HepG2 (cell line): Measurements from ENCODE around the gene GAS2. TPM values are rescaled to one million over a fixed set of nuclear protein-coding genes. Genes with fewer than 3 reads are reported as not detected.

Experiments
- AHDC1 ChIP-seq: sonication (generic); formaldehyde crosslinking; IDR thresholded peaks from 2 replicates; pipeline ENCODE4 v1.5.1; 2020; ENCODE audit warnings: mild to moderate bottlenecking, missing genetic modification reagents, borderline replicate concordance
- ATRX ChIP-seq: sonication (generic); formaldehyde crosslinking; IDR thresholded peaks from 2 replicates; pipeline ENCODE4 v1.4.0; 2020; ENCODE audit warnings: missing genetic modification reagents, borderline replicate concordance
- FOXO4 ChIP-seq: sonication (generic); formaldehyde crosslinking; conservative IDR thresholded peaks from 2 replicates; pipeline ENCODE4 v1.8.1; 2023; ENCODE audit warnings: missing genetic modification reagents
- GPBP1L1 ChIP-seq: sonication (generic); formaldehyde crosslinking; IDR thresholded peaks from 2 replicates; pipeline ENCODE4 v1.5.0; 2020; ENCODE audit warnings: mild to moderate bottlenecking, missing genetic modification reagents
- ISL2 ChIP-seq: sonication (generic); formaldehyde crosslinking; IDR thresholded peaks from 2 replicates; pipeline ENCODE4 v1.5.0; 2020; ENCODE audit warnings: missing genetic modification reagents
- JUN ChIP-seq: sonication (generic); formaldehyde crosslinking; IDR thresholded peaks from 2 replicates; pipeline ENCODE4 v1.4.0; 2020; ENCODE audit warnings: mild to moderate bottlenecking, missing genetic modification reagents
- NFIB ChIP-seq: sonication (generic); formaldehyde crosslinking; IDR thresholded peaks from 2 replicates; pipeline ENCODE4 v1.9.0; 2021; ENCODE audit warnings: missing genetic modification reagents, mild to moderate bottlenecking, borderline replicate concordance
- SNAPC4 ChIP-seq: sonication (generic); formaldehyde crosslinking; IDR thresholded peaks from 2 replicates; pipeline ENCODE4 v1.4.0; 2020; ENCODE audit warnings: mild to moderate bottlenecking, missing genetic modification reagents
- ZNF124 ChIP-seq: sonication (generic); formaldehyde crosslinking; IDR thresholded peaks from 2 replicates; pipeline ENCODE4 v1.4.0; 2020; ENCODE audit warnings: missing genetic modification reagents
- ZNF367 ChIP-seq: sonication (generic); formaldehyde crosslinking; IDR thresholded peaks from 2 replicates; pipeline ENCODE4 v1.4.0; 2020; ENCODE audit warnings: missing genetic modification reagents, borderline replicate concordance
- ZNF503 ChIP-seq: sonication (generic); formaldehyde crosslinking; IDR thresholded peaks from 2 replicates; pipeline ENCODE4 v1.4.0; 2020; ENCODE audit warnings: missing genetic modification reagents
- ZNF549 ChIP-seq: sonication (generic); formaldehyde crosslinking; IDR thresholded peaks from 2 replicates; pipeline ENCODE4 v1.5.0; 2020; ENCODE audit warnings: missing genetic modification reagents
- ZNF7 ChIP-seq: IDR thresholded peaks from 2 replicates; pipeline ENCODE4 v1.6.1; 2016; ENCODE audit warnings: missing biosample characterization, missing genetic modification reagents
- polyA plus RNA-seq, 8 experiments: library from polyadenylated mRNA; depleted of rRNA in 3 of 8; stranded (reverse) in 7 of 8; unstranded in 1 of 8; fragments of >200 nt; fragmentation: Illumina TruSeq in 4 of 8; extraction: Trizol in 4 of 8; gene quantifications; 2 replicates each; pipeline versions ENCODE4 v1.2.1 to v1.2.3, GENCODE V29; 2011 to 2016; ENCODE audit warnings: low read depth in 4 of 8, missing spikeins in 1 of 8, mixed read lengths in 1 of 8; ENCODE audit not compliant: insufficient read depth in 1 of 8
- total RNA-seq, 5 experiments: library from RNA; depleted of rRNA; stranded (reverse); fragments of >200 nt; fragmentation: Illumina TruSeq; extraction: Trizol; gene quantifications; 2 replicates each; pipeline ENCODE4 v1.2.3, GENCODE V29; 2016; ENCODE audit warnings: low read depth in 1 of 5

The GAS2 gene
- total and polyA plus RNA-seq, 2 of the 13 experiments (the other 11 are each of a cell fraction or from before 2014, with no cell fraction given), result 26.0 to 85.1 TPM

GRCh38 chr11:22634897-22635629, 31.3 kb upstream of the GAS2 start (continued):
- TF ChIP-seq ATRX (CRISPR knock-in tag) (no peak), NFIB (CRISPR knock-in tag) (no peak), ZNF503 (peak; percentile 25; the same call in 1 of the 2 replicates), ZNF7 (CRISPR knock-in tag) (no peak), JUN (no peak), ZNF124 (CRISPR knock-in tag) (peak; percentile 52; the same call in 1 of the 2 replicates), SNAPC4 (CRISPR knock-in tag) (no peak), ZNF367 (CRISPR knock-in tag) (no peak), AHDC1 (CRISPR knock-in tag) (peak; percentile 36; the same call in 1 of the 2 replicates), FOXO4 (CRISPR knock-in tag) (no peak), GPBP1L1 (CRISPR knock-in tag) (no peak), ISL2 (CRISPR knock-in tag) (peak; percentile 39; the same call in 1 of the 2 replicates), ZNF549 (CRISPR knock-in tag) (no peak)
